ENCODE measurements around the gene NCLN. TPM values are rescaled to one million over a fixed set of nuclear protein-coding genes. Genes with fewer than 3 reads are reported as not detected.

Gene NCLN
- total RNA-seq, 3 donors from 2014 or later = 21.1 to 34.7 (median 25.3) TPM

GRCh38 chr19:3194106-3195087 is 8.7 kb downstream of the NCLN start:
- no peaks in the 10 kb centered on the region for H3K9me3 ChIP-seq
- no peak overlapping the region for H3K27ac ChIP-seq
- intact Hi-C loops (cut with DNase I; ENCODE audit: low total_unique reads) = no loop called here
- DNase-seq (ENCODE audit: low spot score in 2 of 2) = no peak
- H3K27me3 ChIP-seq = no peaks in the 10 kb centered on the region
- H3K36me3 ChIP-seq = no peaks in the 10 kb centered on the region
- TF ChIP-seq POLR2A (IDR thresholded peaks at IDR 0.05) (no peak), POLR2AphosphoS5 (IDR thresholded peaks at IDR 0.05) (no peak)
- TF ChIP-seq, protein P1, sequence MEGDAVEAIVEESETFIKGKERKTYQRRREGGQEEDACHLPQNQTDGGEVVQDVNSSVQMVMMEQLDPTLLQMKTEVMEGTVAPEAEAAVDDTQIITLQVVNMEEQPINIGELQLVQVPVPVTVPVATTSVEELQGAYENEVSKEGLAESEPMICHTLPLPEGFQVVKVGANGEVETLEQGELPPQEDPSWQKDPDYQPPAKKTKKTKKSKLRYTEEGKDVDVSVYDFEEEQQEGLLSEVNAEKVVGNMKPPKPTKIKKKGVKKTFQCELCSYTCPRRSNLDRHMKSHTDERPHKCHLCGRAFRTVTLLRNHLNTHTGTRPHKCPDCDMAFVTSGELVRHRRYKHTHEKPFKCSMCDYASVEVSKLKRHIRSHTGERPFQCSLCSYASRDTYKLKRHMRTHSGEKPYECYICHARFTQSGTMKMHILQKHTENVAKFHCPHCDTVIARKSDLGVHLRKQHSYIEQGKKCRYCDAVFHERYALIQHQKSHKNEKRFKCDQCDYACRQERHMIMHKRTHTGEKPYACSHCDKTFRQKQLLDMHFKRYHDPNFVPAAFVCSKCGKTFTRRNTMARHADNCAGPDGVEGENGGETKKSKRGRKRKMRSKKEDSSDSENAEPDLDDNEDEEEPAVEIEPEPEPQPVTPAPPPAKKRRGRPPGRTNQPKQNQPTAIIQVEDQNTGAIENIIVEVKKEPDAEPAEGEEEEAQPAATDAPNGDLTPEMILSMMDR (IDR thresholded peaks at IDR 0.05) = no peak
- H3K4me3 ChIP-seq = no peak overlapping the region
- no peaks in the 10 kb centered on the region for H3K4me1 ChIP-seq

GRCh38 chr19:3196064-3196932 is 10.6 kb downstream of the NCLN start:
- Histone ChIP-seq H3K4me1 (no peaks in the 10 kb centered on the region), H3K36me3 (no peaks in the 10 kb centered on the region), H3K27ac (no peak overlapping the region), H3K4me3 (no peak overlapping the region), H3K27me3 (no peaks in the 10 kb centered on the region), H3K9me3 (no peaks in the 10 kb centered on the region)
- TF ChIP-seq POLR2A (IDR thresholded peaks at IDR 0.05) = no peak
- TF ChIP-seq, protein P1 (IDR thresholded peaks at IDR 0.05) = no peak
- TF ChIP-seq POLR2AphosphoS5 (IDR thresholded peaks at IDR 0.05) = no peak
- intact Hi-C loops (cut with DNase I; ENCODE audit: low total_unique reads) = no loop called here
- no peak for DNase-seq (ENCODE audit: low spot score in 2 of 2)

- H3K27me3 ChIP-seq = no peaks in the 10 kb centered on the region
- H3K9me3 ChIP-seq = no peaks in the 10 kb centered on the region
- no peaks in the 10 kb centered on the region for H3K4me1 ChIP-seq
- DNase-seq (ENCODE audit: low spot score in 2 of 2) = no peak
- H3K4me3 ChIP-seq = no peak overlapping the region
- intact Hi-C loops (cut with DNase I; ENCODE audit: low total_unique reads) = no loop called here
- no peak overlapping the region for H3K27ac ChIP-seq
- no peaks in the 10 kb centered on the region for H3K36me3 ChIP-seq
- TF ChIP-seq POLR2A (IDR thresholded peaks at IDR 0.05) = no peak
- TF ChIP-seq, protein P1 (IDR thresholded peaks at IDR 0.05) = no peak
- no peak for TF ChIP-seq POLR2AphosphoS5 (IDR thresholded peaks at IDR 0.05)
Measured at GRCh38 chr19:3196933-3197205, 11.1 kb downstream of the NCLN start.

DNA sequence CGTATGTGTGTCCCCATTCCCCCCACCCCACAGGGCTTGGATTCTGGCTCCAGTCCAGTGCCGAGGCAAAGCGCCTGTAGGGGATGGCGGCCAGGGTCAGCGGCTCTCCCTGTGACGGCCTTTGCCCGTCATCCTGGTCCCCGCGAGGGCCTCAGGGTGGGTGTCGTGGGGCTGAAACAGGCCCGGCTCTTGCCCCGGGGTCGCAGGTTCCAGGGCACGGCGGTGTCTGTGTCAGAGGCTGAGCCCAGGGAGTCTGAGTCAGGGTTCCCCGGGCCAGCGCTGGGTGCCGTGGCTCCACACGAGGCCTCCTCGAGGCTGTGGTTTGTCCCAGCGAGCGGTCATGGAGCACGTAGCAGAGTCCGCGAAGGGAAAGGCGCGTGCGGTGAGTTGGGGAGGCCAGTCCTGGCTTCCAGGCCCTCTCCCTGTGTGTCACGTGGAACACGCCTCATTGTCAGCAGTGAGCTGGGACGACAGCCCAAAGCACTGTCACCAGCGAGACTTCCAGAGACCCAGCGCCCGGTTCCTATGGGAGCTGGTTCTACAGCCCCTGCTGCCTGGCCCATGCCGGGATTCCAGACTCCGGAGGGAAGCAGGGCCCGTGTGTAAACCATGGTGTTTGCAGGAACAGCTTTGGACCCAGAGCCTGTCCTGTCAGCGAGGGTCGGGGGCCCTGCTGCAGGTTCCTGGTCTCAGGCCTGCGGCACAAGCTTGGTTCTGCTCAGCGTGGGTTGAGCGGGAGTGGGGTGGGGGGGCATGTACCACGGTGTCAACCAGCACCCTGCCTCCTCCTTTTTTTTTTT is 13.4 kb downstream of the NCLN start:
- no peaks in the 10 kb centered on the region for H3K4me1 ChIP-seq
- H3K27me3 ChIP-seq = no peaks in the 10 kb centered on the region
- H3K9me3 ChIP-seq = no peaks in the 10 kb centered on the region
- TF ChIP-seq POLR2A (IDR thresholded peaks at IDR 0.05) (no peak), POLR2AphosphoS5 (IDR thresholded peaks at IDR 0.05) (no peak)
- TF ChIP-seq, protein P1 (IDR thresholded peaks at IDR 0.05) = no peak
- no peak overlapping the region for H3K4me3 ChIP-seq
- DNase-seq (ENCODE audit: low spot score in 2 of 2) = no peak
- H3K36me3 ChIP-seq = no peaks in the 10 kb centered on the region
- intact Hi-C loops (cut with DNase I; ENCODE audit: low total_unique reads) = no loop called here
- H3K27ac ChIP-seq = no peak overlapping the region
